A549 (cell line): ENCODE results near the gene NDUFA12. TPM values are rescaled to one million over a fixed set of nuclear protein-coding genes. Genes with fewer than 3 reads are reported as not detected.

Experiments used
- ATAC-seq, 2 experiments: fragments of 200-7000 bp in 1 of 2; fragments of >200 bp in 1 of 2; cut with Nextera tagmentation in 1 of 2; cut with Tn5 transposase in 1 of 2; 3 replicates each; pipeline versions ENCODE4 v1.8.0 to v1.9.1; 2018 to 2020; ENCODE audit warnings: mild to moderate bottlenecking in 1 of 2, moderate library complexity in 1 of 2
- CTCF ChIA-PET: fragments of 300-600 bp; sonication (Branson Sonifier 250); formaldehyde crosslinking; extraction: SDS; loops from one replicate; lab custom pipeline; 2021; ENCODE audit warnings: antibody characterized with exemption, inconsistent platforms; lab: Yijun Ruan, JAX
- POLR2A ChIA-PET: fragments of 350-600 bp; formaldehyde crosslinking; extraction: SDS; loops from one replicate; lab custom pipeline; 2021; ENCODE audit warnings: antibody characterized with exemption, inconsistent platforms; lab: Yijun Ruan, JAX
- DNase-seq, 2 experiments: peaks; one replicate each; pipeline versions ENCODE4 v3.0.0 to v3.0.0-alpha.2; 2011 to 2016; ENCODE audit warnings: low read depth in 1 of 2, low spot score in 1 of 2
- FAIRE-seq: peaks from 2 replicates; lab custom pipeline; 2011; peaks lifted over from hg19 to GRCh38; lab: Jason Lieb, UNC
- H3K27ac ChIP-seq, 2 experiments: fragments of >200 bp; sonication (Bioruptor Twin); formaldehyde crosslinking; 3 replicates each; pipeline ENCODE4 v1.5.1; 2016 to 2017
- H3K4me1 ChIP-seq: fragments of >200 bp; sonication (Bioruptor Twin); formaldehyde crosslinking; 3 replicates; pipeline ENCODE4 v1.6.1; 2016
- H3K4me2 ChIP-seq: fragments of >200 bp; sonication (Bioruptor Twin); formaldehyde crosslinking; 3 replicates; pipeline ENCODE4 v1.6.1; 2016
- H3K4me3 ChIP-seq: fragments of >200 bp; sonication (Bioruptor Twin); formaldehyde crosslinking; 3 replicates; pipeline ENCODE4 v1.5.1; 2016
- H3K9me3 ChIP-seq: fragments of >200 bp; sonication (Bioruptor Twin); formaldehyde crosslinking; 3 replicates; pipeline ENCODE4 v1.6.1; 2016
- BHLHE40 ChIP-seq: IDR thresholded peaks from 2 replicates; pipeline ENCODE4 v1.6.1; 2012; ENCODE audit warnings: low read depth, low read length, inconsistent platforms
- CEBPB ChIP-seq, 2 experiments: fragments of >200 bp in 1 of 2; sonication (Bioruptor Twin) in 1 of 2; formaldehyde crosslinking in 1 of 2; IDR thresholded peaks; 2 replicates each; pipeline ENCODE4 v1.6.1; 2012 to 2016
- CHD2 ChIP-seq: fragments of 150-350 bp; IDR thresholded peaks from 2 replicates; pipeline ENCODE4 v1.6.1; 2014; ENCODE audit warnings: low read length; ENCODE audit not compliant: partially characterized antibody
- CHD4 ChIP-seq: fragments of 200-600 bp; sonication (generic); IDR thresholded peaks from 2 replicates; pipeline ENCODE4 v1.6.1; 2016; ENCODE audit warnings: antibody characterized with exemption, mild to moderate bottlenecking, borderline replicate concordance
- CTCF ChIP-seq: fragments of >200 bp; sonication (Bioruptor Twin); formaldehyde crosslinking; IDR thresholded peaks from 3 replicates; pipeline ENCODE4 v1.5.1; 2016
- E2F6 ChIP-seq: IDR thresholded peaks from 2 replicates; pipeline ENCODE4 v1.6.1; 2012; ENCODE audit warnings: low read depth, borderline replicate concordance
- EHMT2 ChIP-seq: fragments of 200-600 bp; sonication (generic); IDR thresholded peaks from 2 replicates; pipeline ENCODE4 v1.6.1; 2016; ENCODE audit warnings: antibody characterized with exemption, low read depth, mild to moderate bottlenecking, moderate library complexity
- ELK1 ChIP-seq: fragments of 150-350 bp; IDR thresholded peaks from 2 replicates; pipeline ENCODE4 v1.6.1; 2014; ENCODE audit warnings: low read depth, mild to moderate bottlenecking, low read length
- EP300 ChIP-seq, 2 experiments: fragments of >200 bp; sonication (Bioruptor Twin); formaldehyde crosslinking; IDR thresholded peaks; 2 replicates in 1 of 2; 3 replicates in 1 of 2; pipeline ENCODE4 v1.6.1; 2016 to 2017
- ESRRA ChIP-seq: fragments of 150-350 bp; IDR thresholded peaks from 2 replicates; pipeline ENCODE4 v1.6.1; 2014; ENCODE audit warnings: mild to moderate bottlenecking, low read length, borderline replicate concordance
- FOSL2 ChIP-seq, 2 experiments: fragments of 450-650 bp in 1 of 2; fragments of >200 bp in 1 of 2; sonication (Bioruptor Twin) in 1 of 2; formaldehyde crosslinking; IDR thresholded peaks; 2 replicates each; pipeline versions ENCODE4 v1.5.0 to v1.6.1; 2016 to 2020; ENCODE audit warnings: mild to moderate bottlenecking in 1 of 2, moderate library complexity in 1 of 2
- FOXS1 ChIP-seq: fragments of 250-450 bp; sonication (Bioruptor Pico); IDR thresholded peaks from 2 replicates; pipeline ENCODE4 v1.5.0; 2020; ENCODE audit warnings: mild to moderate bottlenecking, moderate library complexity
- GATA3 ChIP-seq: IDR thresholded peaks from 2 replicates; pipeline ENCODE4 v1.6.1; 2012; ENCODE audit warnings: borderline replicate concordance
- HES2 ChIP-seq: fragments of >200 bp; sonication (Bioruptor Twin); formaldehyde crosslinking; IDR thresholded peaks from 2 replicates; pipeline ENCODE4 v1.6.1; 2016
- HOXA7 ChIP-seq: fragments of 250-450 bp; sonication (Bioruptor Pico); IDR thresholded peaks from 2 replicates; pipeline ENCODE4 v1.5.0; 2020; ENCODE audit warnings: mild to moderate bottlenecking, moderate library complexity
- HOXB13 ChIP-seq: fragments of 250-450 bp; sonication (Bioruptor Pico); IDR thresholded peaks from 2 replicates; pipeline ENCODE4 v1.5.0; 2020; ENCODE audit warnings: low read depth, mild to moderate bottlenecking, moderate library complexity
- HOXB5 ChIP-seq: fragments of 250-450 bp; sonication (Bioruptor Pico); IDR thresholded peaks from 2 replicates; pipeline ENCODE4 v1.5.0; 2020; ENCODE audit warnings: mild to moderate bottlenecking, moderate library complexity
- JUNB ChIP-seq: fragments of >200 bp; sonication (Bioruptor Twin); formaldehyde crosslinking; IDR thresholded peaks from 2 replicates; pipeline ENCODE4 v1.6.1; 2016
- MAFK ChIP-seq: fragments of 450-650 bp; IDR thresholded peaks from 2 replicates; pipeline ENCODE4 v1.6.1; 2014; ENCODE audit not compliant: partially characterized antibody
- MAX ChIP-seq: IDR thresholded peaks from 2 replicates; pipeline ENCODE4 v1.6.1; 2012
- NFE2L2 ChIP-seq: fragments of 150-350 bp; conservative IDR thresholded peaks from 2 replicates; pipeline ENCODE4 v1.6.1; 2014; ENCODE audit warnings: low read length
- NPAS2 ChIP-seq: fragments of 250-450 bp; sonication (Bioruptor Pico); IDR thresholded peaks from 2 replicates; pipeline ENCODE4 v1.8.0; 2022; ENCODE audit warnings: mild to moderate bottlenecking, moderate library complexity, borderline replicate concordance
- POLR2A ChIP-seq: IDR thresholded peaks from 2 replicates; pipeline ENCODE4 v1.6.1; 2012; ENCODE audit warnings: mild to moderate bottlenecking, low read length
- POLR2AphosphoS2 ChIP-seq: conservative IDR thresholded peaks from 2 replicates; pipeline ENCODE4 v1.6.1; 2012; ENCODE audit warnings: low read length, improper control_type of control experiment, inconsistent platforms
- RAD21 ChIP-seq, 2 experiments: fragments of >200 bp in 1 of 2; sonication (Bioruptor Twin) in 1 of 2; formaldehyde crosslinking in 1 of 2; IDR thresholded peaks in 1 of 2; conservative IDR thresholded peaks in 1 of 2; 2 replicates in 1 of 2; 3 replicates in 1 of 2; pipeline ENCODE4 v1.6.1; 2012 to 2018; ENCODE audit warnings: inconsistent platforms in 1 of 2
- RCOR1 ChIP-seq: fragments of 150-350 bp; IDR thresholded peaks from 2 replicates; pipeline ENCODE4 v1.6.1; 2014; ENCODE audit warnings: antibody characterized with exemption, low read length, low read depth
- TP53 ChIP-seq: fragments of 250-450 bp; sonication (Bioruptor Pico); IDR thresholded peaks from 2 replicates; pipeline ENCODE4 v1.5.0; 2021; ENCODE audit warnings: mild to moderate bottlenecking, moderate library complexity
- ZC3H11A ChIP-seq: fragments of 450-650 bp; IDR thresholded peaks from 2 replicates; pipeline ENCODE4 v1.6.1; 2014; ENCODE audit warnings: antibody characterized with exemption, mild to moderate bottlenecking
- ZFP36 ChIP-seq: fragments of 450-650 bp; IDR thresholded peaks from 2 replicates; pipeline ENCODE4 v1.6.1; 2014; ENCODE audit warnings: borderline replicate concordance; ENCODE audit not compliant: partially characterized antibody
- ZNF302 ChIP-seq: fragments of 250-450 bp; sonication (Bioruptor Pico); IDR thresholded peaks from 2 replicates; pipeline ENCODE4 v1.9.0; 2021; ENCODE audit warnings: inconsistent platforms, mild to moderate bottlenecking, moderate library complexity
- ZSCAN20 ChIP-seq: fragments of 250-450 bp; sonication (Bioruptor Pico); IDR thresholded peaks from 2 replicates; pipeline ENCODE4 v1.8.0; 2022; ENCODE audit warnings: mild to moderate bottlenecking, moderate library complexity
- WGBS: methylation state at CpG from one replicate; pipeline ENCODE4 v1.1.6; 2017; ENCODE audit errors: missing lambda C conversion rate; 5-methylcytosine and 5-hydroxymethylcytosine counted together
- polyA plus RNA-seq, 4 experiments: library from polyadenylated mRNA; depleted of rRNA in 3 of 4; stranded (reverse); fragments of >200 nt; fragmentation: RNase III in 1 of 4; extraction: RNeasy Plus Mini Kit Qiagen cat#74134 plus additional on column Dnase treatment in 1 of 4; gene quantifications; 2 replicates in 3 of 4; 3 replicates in 1 of 4; pipeline ENCODE4 v1.2.3, GENCODE V29; 2011 to 2017
- TF ChIP-seq, protein P1 (sequence below): fragments of 250-450 bp; sonication (Bioruptor Pico); IDR thresholded peaks from 2 replicates; pipeline ENCODE4 v1.5.0; 2020; ENCODE audit warnings: low read depth, mild to moderate bottlenecking, moderate library complexity
- TF ChIP-seq, protein P2 (sequence below): fragments of 450-650 bp; IDR thresholded peaks from 2 replicates; pipeline ENCODE4 v1.6.1; 2014; ENCODE audit warnings: antibody characterized with exemption

Gene NDUFA12
- polyA plus RNA-seq, 2 of the 4 experiments (the other 2 are of a cell fraction): 207 to 257 TPM

- H3K27ac ChIP-seq: no peak overlapping the region
Measured at GRCh38 chr12:95004610-95005009, 1.1 kb upstream of the NDUFA12 start.

GRCh38 chr12:95003921-95004272 is 400 bp upstream of the NDUFA12 start:
- no peaks in the 10 kb centered on the region; the same call in 2 of the 3 replicates for H3K4me1 ChIP-seq
- peak overlapping the region; percentile 60 to 95 for H3K27ac ChIP-seq
- FAIRE-seq (no peak), ATAC-seq (peak in 1 of 2 experiments; percentile 31; a peak in 1 of 6 replicates), DNase-seq (no peak)
- POLR2A ChIA-PET: interaction anchor here (0.6 to 1.4 kb wide), 10 partner anchors 10 to 543 kb away, joined by 3 to 10 read pairs (median 4); partner anchors contain the start of genes FGD6, NR2C1 and VEZT
- CTCF ChIA-PET: interaction anchor here (0.8 to 1.8 kb wide), 5 partner anchors 9 to 530 kb away, joined by 3 to 5 read pairs (median 3); no protein-coding TSS in a partner anchor
- peak overlapping the region; percentile 67 for H3K4me3 ChIP-seq
- peaks cover 20% of the 10 kb centered on the region for H3K9me3 ChIP-seq
- 53% methylated on average over 14 of the region's 15 CpGs for WGBS
- H3K4me2 ChIP-seq: peak overlapping the region; percentile 66
- TF ChIP-seq EP300 (IDR thresholded peaks at IDR 0.05) (no peak), ZFP36 (no peak), BHLHE40 (no peak), E2F6 (no peak), RCOR1 (peak; percentile 25; the same call in 1 of the 2 replicates), ESRRA (no peak), FOSL2 (IDR thresholded peaks at IDR 0.05) (no peak), FOSL2 (CRISPR knock-in tag; IDR thresholded peaks at IDR 0.05) (no peak), ZSCAN20 (CRISPR knock-in tag) (peak; percentile 68; the same call in 1 of the 2 replicates), HES2 (no peak), POLR2A (no peak), MAX (no peak), CHD4 (0 out of 2 replicates have a peak, but pooled peaks have one; percentile 85), ZC3H11A (no peak), MAFK (no peak), POLR2AphosphoS2 (no peak), HOXA7 (CRISPR knock-in tag) (no peak), EHMT2 (no peak), ELK1 (no peak), GATA3 (no peak), ZNF302 (CRISPR knock-in tag) (no peak), CTCF (no peak), JUNB (no peak), TP53 (no peak), RAD21 (conservative IDR thresholded peaks at IDR 0.05 in 1 of 2, IDR thresholded peaks at IDR 0.05 in 1 of 2) (no peak), HOXB5 (CRISPR knock-in tag) (no peak), NFE2L2 (no peak), NPAS2 (CRISPR knock-in tag) (no peak), CHD2 (no peak), FOXS1 (CRISPR knock-in tag) (no peak), HOXB13 (0 out of 2 replicates have a peak, but pooled peaks have one; percentile 15)
- TF ChIP-seq, protein P1, sequence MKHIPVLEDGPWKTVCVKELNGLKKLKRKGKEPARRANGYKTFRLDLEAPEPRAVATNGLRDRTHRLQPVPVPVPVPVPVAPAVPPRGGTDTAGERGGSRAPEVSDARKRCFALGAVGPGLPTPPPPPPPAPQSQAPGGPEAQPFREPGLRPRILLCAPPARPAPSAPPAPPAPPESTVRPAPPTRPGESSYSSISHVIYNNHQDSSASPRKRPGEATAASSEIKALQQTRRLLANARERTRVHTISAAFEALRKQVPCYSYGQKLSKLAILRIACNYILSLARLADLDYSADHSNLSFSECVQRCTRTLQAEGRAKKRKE (CRISPR knock-in tag): 0 out of 2 replicates have a peak, but pooled peaks have one; percentile 23
- TF ChIP-seq, protein P2, sequence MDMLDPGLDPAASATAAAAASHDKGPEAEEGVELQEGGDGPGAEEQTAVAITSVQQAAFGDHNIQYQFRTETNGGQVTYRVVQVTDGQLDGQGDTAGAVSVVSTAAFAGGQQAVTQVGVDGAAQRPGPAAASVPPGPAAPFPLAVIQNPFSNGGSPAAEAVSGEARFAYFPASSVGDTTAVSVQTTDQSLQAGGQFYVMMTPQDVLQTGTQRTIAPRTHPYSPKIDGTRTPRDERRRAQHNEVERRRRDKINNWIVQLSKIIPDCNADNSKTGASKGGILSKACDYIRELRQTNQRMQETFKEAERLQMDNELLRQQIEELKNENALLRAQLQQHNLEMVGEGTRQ: no peak

More at GRCh38 chr12:95004610-95005009, 1.1 kb upstream of the NDUFA12 start:
- H3K4me3 ChIP-seq: no peak overlapping the region
- H3K9me3 ChIP-seq: peaks cover 22% of the 10 kb centered on the region
- no peak overlapping the region for H3K4me2 ChIP-seq
- POLR2A ChIA-PET: interaction anchor here (0.6 to 1.1 kb wide), 2 partner anchors 26 to 51 kb away, joined by 3 to 7 read pairs; no protein-coding TSS in a partner anchor
- no peak for TF ChIP-seq EHMT2
- TF ChIP-seq CEBPB (IDR thresholded peaks at IDR 0.05): peak; percentile 73 to 77; a peak in 2 of 4 replicates
- ATAC-seq (no peak), FAIRE-seq (no peak), DNase-seq (no peak)
- WGBS: 56% methylated on average over 2 of the region's 2 CpGs
- no peaks in the 10 kb centered on the region; the same call in 2 of the 3 replicates for H3K4me1 ChIP-seq
- CTCF ChIA-PET: interaction anchor here (1.0 to 1.8 kb wide), 2 partner anchors 10 to 15 kb away, joined by 3 to 5 read pairs; no protein-coding TSS in a partner anchor
